ENCODE results near the gene GLYR1.

GRCh38 chr16:4769306-4769638 is 77.8 kb downstream of the GLYR1 start:
- TF ChIP-seq, protein P1, sequence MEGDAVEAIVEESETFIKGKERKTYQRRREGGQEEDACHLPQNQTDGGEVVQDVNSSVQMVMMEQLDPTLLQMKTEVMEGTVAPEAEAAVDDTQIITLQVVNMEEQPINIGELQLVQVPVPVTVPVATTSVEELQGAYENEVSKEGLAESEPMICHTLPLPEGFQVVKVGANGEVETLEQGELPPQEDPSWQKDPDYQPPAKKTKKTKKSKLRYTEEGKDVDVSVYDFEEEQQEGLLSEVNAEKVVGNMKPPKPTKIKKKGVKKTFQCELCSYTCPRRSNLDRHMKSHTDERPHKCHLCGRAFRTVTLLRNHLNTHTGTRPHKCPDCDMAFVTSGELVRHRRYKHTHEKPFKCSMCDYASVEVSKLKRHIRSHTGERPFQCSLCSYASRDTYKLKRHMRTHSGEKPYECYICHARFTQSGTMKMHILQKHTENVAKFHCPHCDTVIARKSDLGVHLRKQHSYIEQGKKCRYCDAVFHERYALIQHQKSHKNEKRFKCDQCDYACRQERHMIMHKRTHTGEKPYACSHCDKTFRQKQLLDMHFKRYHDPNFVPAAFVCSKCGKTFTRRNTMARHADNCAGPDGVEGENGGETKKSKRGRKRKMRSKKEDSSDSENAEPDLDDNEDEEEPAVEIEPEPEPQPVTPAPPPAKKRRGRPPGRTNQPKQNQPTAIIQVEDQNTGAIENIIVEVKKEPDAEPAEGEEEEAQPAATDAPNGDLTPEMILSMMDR (conservative IDR thresholded peaks at IDR 0.05; ENCODE audit: low read depth in 2 of 2): no peak
- no peak for TF ChIP-seq POLR2AphosphoS5 (IDR thresholded peaks at IDR 0.05; ENCODE audit: low read depth)

Data from GM23338 (cell line).